ENCODE measurements around the gene ASF1A.

The ASF1A gene

DNA sequence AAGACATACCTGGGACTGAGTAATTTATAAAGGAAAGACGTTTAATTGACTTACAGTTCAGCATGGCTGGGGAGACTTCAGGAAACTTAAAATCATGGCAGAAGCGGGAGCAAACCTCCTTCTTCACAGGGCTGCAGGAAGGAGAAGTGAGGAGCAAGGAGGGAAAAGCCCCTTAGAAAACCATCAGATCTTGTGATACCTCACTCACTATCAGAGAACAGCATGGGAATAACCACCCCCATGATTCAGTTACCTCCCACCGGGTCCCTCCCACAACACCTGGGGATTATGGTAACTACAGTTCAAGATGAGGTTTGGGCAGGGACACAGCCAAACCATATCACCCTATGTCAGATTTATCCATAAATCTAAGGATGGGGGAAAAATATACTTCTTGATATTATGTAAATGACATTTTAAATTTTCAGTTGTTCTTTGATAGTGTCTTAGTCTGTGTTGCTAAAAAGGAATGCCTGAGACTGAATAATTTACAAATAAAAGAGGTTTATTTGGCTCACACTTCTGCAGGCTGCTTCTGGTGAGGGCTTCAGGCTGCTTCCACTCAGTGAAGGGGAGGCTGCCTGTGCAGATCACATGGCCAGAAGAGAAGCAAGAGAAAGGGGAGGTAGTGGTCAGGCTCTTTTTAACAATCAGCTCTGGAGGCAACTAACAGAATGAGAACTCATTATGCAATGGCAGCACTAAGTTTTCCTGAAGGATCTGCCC, 42.2 kb downstream of the ASF1A start:
- TF ChIP-seq CTCF (IDR thresholded peaks at IDR 0.05; ENCODE audit: borderline replicate concordance, insufficient read depth, low read depth, low read length), result no peak
- no peak overlapping the region for H3K4me3 ChIP-seq (ENCODE audit: low read depth, low read length)

DNA sequence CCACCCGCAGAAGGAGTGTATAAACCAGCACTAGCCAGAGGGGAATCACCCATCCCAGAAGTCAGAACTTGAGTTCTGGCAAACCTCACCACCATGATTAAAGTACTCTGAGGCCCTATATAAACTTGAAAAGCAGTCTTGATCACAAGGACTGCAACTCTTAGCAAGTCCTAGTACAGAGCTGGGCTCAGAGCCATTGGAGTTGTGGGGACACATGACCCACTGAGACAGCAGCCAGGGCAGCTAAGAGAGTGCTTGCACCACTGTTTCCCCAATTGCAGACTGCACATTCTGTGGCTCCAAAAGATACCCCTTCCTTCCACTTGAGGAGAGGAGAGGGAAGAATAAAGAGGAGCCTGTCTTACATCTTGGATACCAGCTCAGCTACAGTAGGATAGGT, 45.7 kb downstream of the ASF1A start:
- H3K4me3 ChIP-seq (ENCODE audit: low read depth, low read length), result no peak overlapping the region
- TF ChIP-seq CTCF (IDR thresholded peaks at IDR 0.05; ENCODE audit: borderline replicate concordance, insufficient read depth, low read depth, low read length), result no peak

DNA sequence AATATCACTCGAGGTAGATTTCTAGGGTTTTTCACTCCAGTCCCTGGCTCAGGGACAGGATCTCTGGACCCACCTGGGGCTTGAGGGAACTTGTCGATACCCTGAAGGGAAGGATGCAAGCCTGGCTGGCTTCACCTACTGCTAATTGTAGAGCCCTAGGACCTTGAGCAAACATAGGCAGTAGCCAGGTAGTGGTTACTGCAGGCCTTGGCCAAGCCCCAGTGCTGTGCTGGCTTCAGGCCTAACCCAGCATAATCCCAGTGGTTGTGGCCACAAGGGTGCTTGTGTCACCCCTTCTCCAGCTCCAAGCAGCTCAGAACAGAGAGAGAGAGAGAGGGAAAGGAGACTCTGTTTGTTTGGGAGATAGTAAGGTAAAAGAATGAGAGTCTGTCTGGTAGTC, 46.8 kb downstream of the ASF1A start:
- H3K4me3 ChIP-seq (ENCODE audit: low read depth, low read length), result no peak overlapping the region
- TF ChIP-seq CTCF (IDR thresholded peaks at IDR 0.05; ENCODE audit: borderline replicate concordance, insufficient read depth, low read depth, low read length), result no peak

DNA sequence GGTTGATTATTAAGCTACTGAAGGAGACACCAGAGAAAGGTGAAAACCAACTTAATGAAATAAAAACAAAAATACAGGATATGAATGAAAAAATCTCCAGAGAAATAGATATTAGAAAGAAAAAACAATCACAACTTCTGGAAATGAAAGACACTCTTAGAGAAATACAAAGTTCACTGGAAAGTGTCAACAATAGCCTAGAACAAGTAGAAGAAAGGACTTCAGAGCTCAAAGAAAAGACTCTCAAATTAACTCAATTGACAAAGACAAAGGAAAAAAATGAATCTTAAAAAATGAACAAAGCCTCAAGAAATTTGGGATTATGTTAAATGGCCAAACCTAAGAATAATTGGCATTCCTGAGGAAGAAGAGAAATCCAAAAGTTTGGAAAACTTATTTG, 51.3 kb downstream of the ASF1A start:
- no peak overlapping the region for H3K4me3 ChIP-seq (ENCODE audit: low read depth, low read length)
- no peak for TF ChIP-seq CTCF (IDR thresholded peaks at IDR 0.05; ENCODE audit: borderline replicate concordance, insufficient read depth, low read depth, low read length)

DNA sequence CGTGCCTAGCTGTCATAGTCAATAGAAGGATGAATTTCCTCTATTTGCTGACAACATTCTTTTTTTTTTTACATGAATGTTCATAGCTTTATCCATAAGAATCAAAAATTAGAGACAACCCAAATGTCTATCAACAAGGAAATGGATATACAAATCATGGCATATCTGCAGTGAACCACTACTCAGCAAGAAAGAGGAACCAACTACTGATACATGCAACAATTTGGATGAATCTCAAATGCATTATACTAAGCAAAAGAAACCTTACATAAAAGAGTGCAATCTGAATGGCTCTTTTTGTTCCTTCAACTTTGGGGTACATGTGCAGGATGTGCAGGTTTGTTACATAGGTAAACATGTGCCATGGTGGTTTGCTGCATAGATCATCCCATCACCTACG, 58.7 kb downstream of the ASF1A start:
- H3K4me3 ChIP-seq (ENCODE audit: low read depth, low read length), result no peak overlapping the region
- TF ChIP-seq CTCF (IDR thresholded peaks at IDR 0.05; ENCODE audit: borderline replicate concordance, insufficient read depth, low read depth, low read length), result no peak

GRCh38 chr6:118953391-118953790, 59.4 kb downstream of the ASF1A start:
- no peak for TF ChIP-seq CTCF (IDR thresholded peaks at IDR 0.05; ENCODE audit: borderline replicate concordance, insufficient read depth, low read depth, low read length)
- no peak overlapping the region for H3K4me3 ChIP-seq (ENCODE audit: low read depth, low read length)

All from GM12875 (cell line).